Central memory CD8-positive, alpha-beta T cell (primary cell): ENCODE measurements around the gene ADAMTS15.
"Not testable (repeated sequence)": the region's sequence is repeated elsewhere in the genome, so short reads cannot be mapped to it uniquely, and the experiment has no call there.

Experiments
- ATAC-seq: fragments of 150-1000 bp; cut with Tn5 transposase; replicated peaks from 2 replicates; pipeline ENCODE4 v1.10.0; 2022; ENCODE audit warnings: mild to moderate bottlenecking, moderate FRiP score, moderate number of reproducible peaks; ENCODE audit not compliant: poor library complexity, severe bottlenecking; ENCODE audit errors: extremely low read depth
- DNase-seq, 2 donors: peaks; one replicate each; pipeline ENCODE4 v3.0.0; 2021; ENCODE audit warnings: low spot score in 2 of 2
- H3K27ac Mint-ChIP-seq: one replicate; pipeline ENCODE4 v1.8.0; 2022; ENCODE audit warnings: low read depth, mild to moderate bottlenecking, moderate library complexity, mixed read lengths
- H3K27me3 Mint-ChIP-seq: one replicate; pipeline ENCODE4 v1.8.0; 2022; ENCODE audit warnings: mixed read lengths
- H3K36me3 Mint-ChIP-seq: one replicate; pipeline ENCODE4 v1.8.0; 2022; ENCODE audit warnings: mild to moderate bottlenecking, moderate library complexity, mixed read lengths; ENCODE audit not compliant: insufficient read depth
- H3K4me1 Mint-ChIP-seq: one replicate; pipeline ENCODE4 v1.8.0; 2022; ENCODE audit warnings: mixed read lengths
- H3K4me3 Mint-ChIP-seq: one replicate; pipeline ENCODE4 v1.8.0; 2022; ENCODE audit warnings: mild to moderate bottlenecking, moderate library complexity, mixed read lengths
- H3K9me3 Mint-ChIP-seq: one replicate; pipeline ENCODE4 v1.8.0; 2022; ENCODE audit warnings: mixed read lengths

The ADAMTS15 gene

DNA sequence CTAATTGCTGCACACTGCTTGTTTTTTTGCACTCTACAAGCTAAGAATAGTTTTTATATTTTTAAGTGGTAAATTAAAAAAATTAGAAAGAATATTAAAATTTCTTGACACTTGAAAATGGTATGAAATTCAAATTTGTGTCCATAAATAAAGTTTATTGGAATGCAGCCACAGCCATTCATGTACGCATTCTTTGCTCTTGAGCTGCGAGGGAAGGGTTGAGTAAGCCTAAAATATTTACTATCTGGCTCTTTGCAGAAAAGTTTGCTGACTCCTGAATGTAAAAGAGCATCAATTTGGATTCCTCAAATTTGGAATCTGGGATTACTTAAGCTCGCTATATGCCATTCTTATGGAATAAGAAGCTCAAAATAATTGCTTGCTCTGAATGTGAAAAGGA lies 16.6 kb upstream of the ADAMTS15 start:
- H3K36me3 Mint-ChIP-seq = no peaks in the 10 kb centered on the region
- no peak overlapping the region for H3K27ac Mint-ChIP-seq
- no peak overlapping the region for H3K4me3 Mint-ChIP-seq
- peaks cover 14% of the 10 kb centered on the region for H3K4me1 Mint-ChIP-seq
- no peaks in the 10 kb centered on the region for H3K9me3 Mint-ChIP-seq
- no peak for ATAC-seq
- peaks cover 42% of the 10 kb centered on the region for H3K27me3 Mint-ChIP-seq
- no peak for DNase-seq

DNA sequence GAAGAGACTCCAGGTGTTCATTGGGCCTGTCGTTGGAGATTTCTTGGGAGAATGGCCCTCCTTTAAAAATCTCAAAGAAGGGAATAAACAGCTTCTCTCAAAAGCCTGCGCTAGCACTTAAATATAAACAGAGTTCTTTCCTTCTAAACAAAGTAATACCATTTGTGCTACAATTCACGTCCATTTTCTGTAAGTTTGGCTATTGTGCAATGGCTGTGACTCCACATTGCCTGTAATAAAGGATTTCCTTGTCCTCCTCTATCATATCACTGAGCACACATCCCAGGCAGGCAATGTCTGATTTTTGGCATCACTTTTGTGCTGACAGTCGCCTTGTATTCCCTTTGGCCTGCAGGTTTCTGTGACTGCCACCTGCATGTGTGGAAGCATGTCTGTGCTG lies 15.1 kb upstream of the ADAMTS15 start:
- Mint-ChIP-seq H3K4me1 (peaks cover 15% of the 10 kb centered on the region), H3K36me3 (no peaks in the 10 kb centered on the region), H3K9me3 (no peaks in the 10 kb centered on the region), H3K27ac (no peak overlapping the region), H3K27me3 (peaks cover 33% of the 10 kb centered on the region), H3K4me3 (no peak overlapping the region)
- DNase-seq (no peak), ATAC-seq (no peak)

DNA sequence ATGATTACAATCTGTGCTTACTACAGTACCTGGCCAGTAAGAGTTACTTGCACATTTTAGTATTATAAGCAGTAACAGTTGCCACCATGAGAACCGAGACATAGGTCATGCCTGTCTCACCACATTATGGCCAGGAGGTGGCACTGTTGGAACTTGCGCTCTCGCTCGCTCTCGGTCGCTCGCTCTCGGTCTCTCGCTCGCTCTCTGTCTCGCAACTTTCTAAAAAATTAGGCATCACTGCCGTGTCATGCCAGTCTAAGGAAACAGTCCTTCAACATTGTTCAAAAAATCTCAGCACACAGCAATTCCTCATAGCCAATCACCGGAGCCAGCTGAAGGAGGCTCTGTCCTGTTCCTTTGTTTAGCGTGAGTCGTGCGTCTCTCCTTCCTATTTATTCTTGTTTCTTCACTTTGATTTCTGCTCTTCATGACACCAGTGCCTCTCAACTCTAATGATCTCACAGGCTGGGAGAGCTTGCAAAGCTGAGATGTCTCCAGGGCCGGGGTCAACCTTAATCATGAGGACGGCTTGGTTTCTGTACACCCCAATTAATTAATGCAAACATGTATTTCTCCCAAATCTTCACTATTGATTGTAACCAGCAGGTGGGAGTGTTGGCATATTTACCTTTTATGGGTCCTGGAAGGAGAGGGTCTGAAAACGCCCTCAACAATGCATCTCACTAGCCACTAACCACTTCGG lies 13.8 kb upstream of the ADAMTS15 start:
- ATAC-seq = peak; percentile 80
- Mint-ChIP-seq H3K4me1 (peaks cover 20% of the 10 kb centered on the region), H3K4me3 (no peak overlapping the region), H3K27me3 (peaks cover 20% of the 10 kb centered on the region), H3K9me3 (no peaks in the 10 kb centered on the region), H3K27ac (no peak overlapping the region), H3K36me3 (no peaks in the 10 kb centered on the region)
- DNase-seq = peak; percentile 49 to 56

DNA sequence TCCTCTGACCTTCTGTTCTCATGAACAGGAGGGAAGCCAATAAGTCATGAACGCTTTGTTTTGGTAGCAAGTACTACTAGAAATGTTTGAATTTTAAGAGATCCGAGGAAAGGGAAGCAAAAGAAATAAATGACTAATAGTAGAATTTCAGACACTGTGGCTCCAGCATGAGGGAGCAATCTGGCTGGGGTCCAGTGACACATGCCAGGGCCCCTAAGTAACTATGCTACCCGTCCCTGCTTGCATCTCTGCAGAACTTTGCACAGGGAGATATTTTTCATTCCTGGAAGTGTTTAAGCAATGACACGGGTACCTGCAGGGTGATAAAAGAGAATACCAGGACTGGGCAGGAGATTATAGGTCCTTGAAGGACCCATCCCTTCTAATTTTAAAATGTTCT lies 12.8 kb upstream of the ADAMTS15 start:
- H3K27me3 Mint-ChIP-seq = peaks cover 10% of the 10 kb centered on the region
- no peaks in the 10 kb centered on the region for H3K36me3 Mint-ChIP-seq
- no peak overlapping the region for H3K27ac Mint-ChIP-seq
- H3K4me3 Mint-ChIP-seq = no peak overlapping the region
- ATAC-seq (no peak), DNase-seq (no peak)
- H3K9me3 Mint-ChIP-seq = no peaks in the 10 kb centered on the region
- peaks cover 23% of the 10 kb centered on the region for H3K4me1 Mint-ChIP-seq

DNA sequence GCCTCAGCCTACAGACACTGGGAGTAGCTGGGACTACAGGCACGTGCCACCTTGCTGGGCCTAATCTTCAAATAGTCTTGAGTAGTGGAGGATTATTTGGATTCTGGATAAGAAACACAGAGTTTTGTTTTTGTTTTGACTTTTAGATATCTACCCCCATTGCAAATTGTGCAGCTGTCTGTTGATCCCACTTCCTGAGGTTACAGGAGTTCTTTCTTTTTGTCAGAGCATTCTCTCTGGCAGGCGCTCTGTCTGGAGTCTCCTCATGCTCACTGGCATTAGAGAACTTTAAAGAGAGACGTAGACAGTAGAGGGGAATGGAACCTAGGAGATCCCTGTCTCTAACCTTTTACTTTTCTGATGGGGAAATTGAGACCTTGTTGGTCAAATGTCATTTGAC lies 12.3 kb upstream of the ADAMTS15 start:
- Mint-ChIP-seq H3K4me3 (no peak overlapping the region), H3K9me3 (no peaks in the 10 kb centered on the region), H3K36me3 (no peaks in the 10 kb centered on the region), H3K4me1 (peaks cover 23% of the 10 kb centered on the region), H3K27ac (no peak overlapping the region), H3K27me3 (peaks cover 5% of the 10 kb centered on the region)
- ATAC-seq (no peak), DNase-seq (no peak)

DNA sequence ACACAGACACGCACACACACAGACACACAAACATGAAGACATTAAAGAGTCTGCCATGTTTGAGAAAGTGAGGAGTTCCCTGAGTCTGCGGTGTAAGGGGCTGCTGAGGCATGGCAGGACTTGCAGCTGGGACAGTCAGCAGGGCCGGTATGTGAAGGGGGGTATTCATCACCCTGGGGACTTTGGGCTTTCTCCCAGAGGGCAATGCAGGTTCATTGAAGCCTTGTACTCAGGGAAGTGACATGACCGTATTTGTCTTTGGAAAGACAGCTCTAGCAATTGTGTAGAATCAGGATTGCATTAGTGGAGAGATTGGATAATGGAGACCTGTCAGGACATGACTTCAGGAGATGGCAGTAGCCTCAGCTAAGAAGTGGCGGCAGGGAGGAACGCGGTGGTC lies 10.6 kb upstream of the ADAMTS15 start:
- Mint-ChIP-seq H3K4me3 (no peak overlapping the region), H3K27me3 (no peaks in the 10 kb centered on the region), H3K36me3 (no peaks in the 10 kb centered on the region), H3K9me3 (no peaks in the 10 kb centered on the region), H3K27ac (no peak overlapping the region), H3K4me1 (peaks cover 23% of the 10 kb centered on the region)
- DNase-seq = no peak
- no peak for ATAC-seq

DNA sequence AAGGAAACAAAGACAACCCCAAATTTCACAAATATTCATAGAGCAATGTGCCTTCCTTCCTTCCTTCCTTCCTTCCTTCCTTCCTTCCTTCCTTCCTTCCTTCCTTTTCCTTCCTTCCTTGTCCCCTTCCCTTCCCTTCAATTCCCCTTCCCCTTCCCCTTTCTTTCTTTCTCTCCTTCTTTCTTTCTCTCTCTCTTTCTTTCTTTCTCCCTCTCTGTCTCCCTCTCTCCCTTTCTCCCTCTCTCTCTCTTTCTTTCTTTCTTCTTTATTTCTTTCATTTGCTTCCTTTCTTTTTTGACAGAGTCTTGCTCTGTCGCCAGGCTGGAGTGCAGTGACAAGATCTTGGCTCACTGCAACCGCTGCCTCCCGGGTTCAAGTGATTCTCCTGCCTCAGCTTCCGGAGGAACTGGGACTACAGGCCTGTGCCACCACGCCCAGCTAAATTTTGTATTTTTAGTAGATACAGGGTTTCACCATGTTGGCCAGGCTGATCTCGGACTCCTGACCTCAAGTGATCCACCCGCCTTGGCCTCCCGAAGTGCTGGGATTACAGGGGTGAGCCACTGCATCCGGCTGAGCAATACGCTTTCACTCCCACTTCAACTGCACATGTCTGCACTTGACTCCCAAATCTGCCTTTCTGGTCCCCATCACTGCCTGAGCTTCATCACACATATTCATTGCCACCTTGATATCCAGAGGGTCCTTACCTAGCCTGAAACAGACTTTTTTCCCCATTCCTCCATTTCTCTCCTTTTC lies 9.9 kb upstream of the ADAMTS15 start:
- H3K36me3 Mint-ChIP-seq, ATAC-seq, H3K4me3 Mint-ChIP-seq, DNase-seq, H3K27me3 Mint-ChIP-seq, H3K9me3 Mint-ChIP-seq: not testable (repeated sequence)
- Mint-ChIP-seq H3K27ac (peak overlapping the region; percentile 18), H3K4me1 (peaks cover 23% of the 10 kb centered on the region)

DNA sequence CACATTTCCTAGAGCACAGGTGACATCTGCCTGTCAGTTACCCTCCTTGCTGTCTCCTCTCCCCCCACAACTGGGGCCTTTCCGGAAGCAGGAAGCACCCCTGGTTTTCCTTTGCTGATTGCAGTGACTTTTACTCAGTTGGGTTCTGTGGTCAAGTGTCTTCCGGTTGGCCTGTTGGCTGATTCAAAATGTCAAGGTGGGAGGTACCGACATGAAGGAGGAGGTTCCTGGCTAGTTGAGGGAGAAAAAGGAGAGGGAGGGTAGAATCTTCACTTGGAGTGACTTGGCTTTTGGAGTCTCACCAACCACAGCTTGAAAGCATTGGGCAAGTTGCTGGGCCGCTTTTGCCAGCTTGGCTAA lies 9.3 kb upstream of the ADAMTS15 start:
- DNase-seq (no peak), ATAC-seq (peak; percentile 29)
- no peaks in the 10 kb centered on the region for H3K27me3 Mint-ChIP-seq
- no peaks in the 10 kb centered on the region for H3K9me3 Mint-ChIP-seq
- no peak overlapping the region for H3K4me3 Mint-ChIP-seq
- peak overlapping the region; percentile 18 for H3K27ac Mint-ChIP-seq
- H3K4me1 Mint-ChIP-seq = peaks cover 23% of the 10 kb centered on the region
- H3K36me3 Mint-ChIP-seq = no peaks in the 10 kb centered on the region

DNA sequence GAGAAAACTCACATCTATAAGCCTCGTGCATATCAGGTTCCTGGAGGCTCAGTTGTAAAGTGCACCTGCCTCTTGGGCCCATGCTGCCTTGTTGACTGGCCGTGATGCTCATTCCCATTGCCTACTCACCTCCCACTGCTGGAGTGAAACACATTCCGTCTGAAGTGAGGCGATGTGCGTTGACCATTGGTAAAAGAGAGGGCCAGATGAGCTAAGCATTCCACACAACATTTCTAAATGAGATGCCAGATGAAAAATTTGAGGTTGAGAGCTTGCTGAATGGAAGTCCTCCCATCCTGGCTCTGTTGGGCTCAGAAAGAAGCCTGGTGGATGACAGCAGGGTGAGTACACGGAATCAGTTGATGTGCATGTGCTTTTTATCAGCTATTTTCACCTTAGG lies 8.6 kb upstream of the ADAMTS15 start:
- Mint-ChIP-seq H3K9me3 (no peaks in the 10 kb centered on the region), H3K27me3 (no peaks in the 10 kb centered on the region), H3K4me1 (peaks cover 23% of the 10 kb centered on the region), H3K27ac (no peak overlapping the region), H3K4me3 (no peak overlapping the region), H3K36me3 (no peaks in the 10 kb centered on the region)
- DNase-seq (no peak), ATAC-seq (no peak)

DNA sequence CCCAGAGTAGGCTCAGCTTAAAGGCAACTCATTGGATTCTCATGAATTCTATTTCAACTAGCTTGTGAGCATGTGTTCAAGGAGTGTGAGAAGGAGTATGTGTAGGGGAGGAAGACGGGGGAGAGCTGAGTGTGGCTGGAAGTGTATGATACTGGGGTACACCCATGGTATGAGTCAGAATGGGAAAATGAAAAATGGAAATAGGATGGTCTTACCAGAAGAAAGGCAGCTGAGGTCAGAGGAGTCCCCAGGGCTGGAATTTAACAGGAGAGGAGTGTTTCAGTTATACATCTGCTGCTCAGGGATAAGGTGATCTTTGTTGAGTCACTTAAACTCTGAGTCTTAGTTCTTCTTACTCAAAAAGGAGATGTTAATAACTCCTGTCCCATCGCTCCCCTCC lies 6.7 kb upstream of the ADAMTS15 start:
- DNase-seq = no peak
- Mint-ChIP-seq H3K36me3 (no peaks in the 10 kb centered on the region), H3K9me3 (no peaks in the 10 kb centered on the region), H3K27me3 (peaks cover 4% of the 10 kb centered on the region), H3K4me1 (peaks cover 23% of the 10 kb centered on the region), H3K27ac (no peak overlapping the region), H3K4me3 (no peak overlapping the region)
- ATAC-seq = no peak

DNA sequence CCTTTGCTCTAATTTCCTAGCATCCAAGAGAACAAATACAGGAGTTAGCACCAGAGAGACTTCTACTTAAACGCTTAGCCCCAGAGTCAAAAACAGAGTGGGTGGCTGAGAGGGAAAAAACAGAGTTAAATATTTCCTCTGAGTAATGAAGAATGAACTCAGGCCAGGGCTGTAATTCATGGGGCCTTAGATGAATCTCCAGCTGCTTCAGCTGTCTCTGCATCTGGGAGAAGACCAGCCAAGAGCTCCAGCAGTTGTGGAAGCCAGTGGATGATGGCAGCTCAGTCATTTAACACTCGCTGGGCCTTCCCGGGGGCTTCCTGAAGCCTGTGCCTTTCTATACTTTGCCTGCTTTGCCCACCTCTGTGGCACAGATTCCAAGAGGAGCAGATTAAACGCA lies 5.7 kb upstream of the ADAMTS15 start:
- Mint-ChIP-seq H3K4me1 (peaks cover 23% of the 10 kb centered on the region), H3K36me3 (no peaks in the 10 kb centered on the region), H3K27ac (no peak overlapping the region), H3K27me3 (peaks cover 12% of the 10 kb centered on the region), H3K4me3 (no peak overlapping the region), H3K9me3 (no peaks in the 10 kb centered on the region)
- ATAC-seq = no peak
- no peak for DNase-seq

DNA sequence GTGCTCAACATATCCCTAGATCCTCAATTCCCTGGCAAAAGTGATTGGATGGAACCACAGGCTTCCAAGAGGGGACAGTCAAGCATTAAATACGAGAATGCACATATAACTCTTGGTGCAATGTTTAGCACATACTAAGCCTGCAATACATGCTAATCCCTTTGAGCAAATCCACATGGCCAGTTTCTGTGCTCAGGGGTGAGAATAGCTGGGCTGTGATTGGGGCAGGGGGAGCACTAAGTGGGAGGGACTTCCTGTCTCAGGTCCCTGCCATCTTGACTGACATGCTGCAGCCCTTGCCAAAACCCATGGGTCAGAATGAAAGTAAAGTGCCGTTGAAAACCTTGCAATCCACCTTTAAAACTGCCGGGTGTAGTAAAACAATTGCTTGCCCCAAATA lies 2.7 kb upstream of the ADAMTS15 start:
- Mint-ChIP-seq H3K4me3 (no peak overlapping the region), H3K36me3 (no peaks in the 10 kb centered on the region), H3K9me3 (no peaks in the 10 kb centered on the region), H3K4me1 (peaks cover 5% of the 10 kb centered on the region), H3K27ac (no peak overlapping the region), H3K27me3 (peaks cover 33% of the 10 kb centered on the region)
- ATAC-seq = no peak
- DNase-seq = no peak

DNA sequence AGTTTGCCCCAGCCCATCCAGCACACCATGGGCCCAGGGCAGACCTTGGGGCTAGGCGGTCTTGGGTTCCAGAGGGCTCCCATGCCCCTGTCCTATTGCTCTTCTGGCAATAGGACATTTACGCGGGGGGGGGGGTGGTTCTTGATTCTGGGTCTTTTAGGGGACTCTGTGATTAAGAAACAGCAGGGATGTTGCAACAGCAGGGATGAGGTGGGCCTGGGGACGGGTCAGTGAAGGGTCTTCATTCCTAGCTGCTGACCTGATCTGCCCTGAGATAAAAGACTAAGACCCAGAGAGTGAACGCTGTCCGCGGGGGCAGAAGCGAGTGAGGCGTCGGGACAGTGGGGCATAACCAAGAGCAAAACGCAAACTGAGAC lies 418 bp upstream of the ADAMTS15 start:
- Mint-ChIP-seq H3K27ac (no peak overlapping the region), H3K36me3 (no peaks in the 10 kb centered on the region), H3K4me3 (peak overlapping the region; percentile 39), H3K4me1 (peaks cover 5% of the 10 kb centered on the region), H3K9me3 (no peaks in the 10 kb centered on the region), H3K27me3 (peaks cover 55% of the 10 kb centered on the region)
- ATAC-seq (no peak), DNase-seq (no peak)
